Measurements from ENCODE around the gene FANCD2.

The FANCD2 gene

GRCh38 chr3:10142707-10143560 lies 116.7 kb downstream of the FANCD2 start:
- peaks cover 14% of the 10 kb centered on the region for H3K4me1 Mint-ChIP-seq
- ATAC-seq (ENCODE audit: low read depth) (no peak), DNase-seq (ENCODE audit: low spot score in 2 of 2) (peak in 1 of 2 donors; percentile 15)
- H3K36me3 Mint-ChIP-seq, result peaks cover 11% of the 10 kb centered on the region
- peak overlapping the region; percentile 98 for H3K27ac Mint-ChIP-seq
- no peaks in the 10 kb centered on the region for H3K9me3 Mint-ChIP-seq
- H3K27me3 Mint-ChIP-seq, result no peaks in the 10 kb centered on the region
- H3K4me3 Mint-ChIP-seq, result peak overlapping the region; percentile 93

- peaks cover 22% of the 10 kb centered on the region for H3K36me3 Mint-ChIP-seq
- H3K27me3 Mint-ChIP-seq, result no peaks in the 10 kb centered on the region
- H3K4me1 Mint-ChIP-seq, result peaks cover 22% of the 10 kb centered on the region
- DNase-seq (ENCODE audit: low spot score in 2 of 2), result no peak
- H3K9me3 Mint-ChIP-seq, result no peaks in the 10 kb centered on the region
- ATAC-seq (ENCODE audit: low read depth), result peak; percentile 6
- H3K27ac Mint-ChIP-seq, result peak overlapping the region; percentile 88
- peak overlapping the region; percentile 74 for H3K4me3 Mint-ChIP-seq
Observed at GRCh38 chr3:10145685-10146084, 119.4 kb downstream of the FANCD2 start.

- ATAC-seq (ENCODE audit: low read depth), result peak; percentile 85
- Mint-ChIP-seq H3K4me1 (peaks cover 14% of the 10 kb centered on the region), H3K4me3 (peak overlapping the region; percentile 49), H3K9me3 (no peaks in the 10 kb centered on the region), H3K27ac (peak overlapping the region; percentile 86), H3K36me3 (peaks cover 24% of the 10 kb centered on the region), H3K27me3 (no peaks in the 10 kb centered on the region)
- DNase-seq (ENCODE audit: low spot score in 2 of 2), result no peak
Observed at GRCh38 chr3:10149226-10149625, 123.0 kb downstream of the FANCD2 start.

- Mint-ChIP-seq H3K4me1 (peaks cover 8% of the 10 kb centered on the region), H3K27ac (no peak overlapping the region), H3K36me3 (peaks cover 22% of the 10 kb centered on the region), H3K27me3 (no peaks in the 10 kb centered on the region), H3K9me3 (no peaks in the 10 kb centered on the region), H3K4me3 (no peak overlapping the region)
- no peak for ATAC-seq (ENCODE audit: low read depth)
- no peak for DNase-seq (ENCODE audit: low spot score in 2 of 2)
Observed at GRCh38 chr3:10150987-10151386, 124.8 kb downstream of the FANCD2 start.
